ENCODE measurements around the gene SRSF7. TPM values are rescaled to one million over a fixed set of nuclear protein-coding genes. Genes with fewer than 3 reads are reported as not detected.
A peak's percentile ranks its signal among the peaks of the same experiment; 100 is the strongest.
"Not testable (repeated sequence)": the region's sequence is repeated elsewhere in the genome, so short reads cannot be mapped to it uniquely, and the experiment has no call there.

SRSF7 gene
- total and polyA plus RNA-seq, 10 donors = 94.9 to 214 (median 151) TPM

DNA sequence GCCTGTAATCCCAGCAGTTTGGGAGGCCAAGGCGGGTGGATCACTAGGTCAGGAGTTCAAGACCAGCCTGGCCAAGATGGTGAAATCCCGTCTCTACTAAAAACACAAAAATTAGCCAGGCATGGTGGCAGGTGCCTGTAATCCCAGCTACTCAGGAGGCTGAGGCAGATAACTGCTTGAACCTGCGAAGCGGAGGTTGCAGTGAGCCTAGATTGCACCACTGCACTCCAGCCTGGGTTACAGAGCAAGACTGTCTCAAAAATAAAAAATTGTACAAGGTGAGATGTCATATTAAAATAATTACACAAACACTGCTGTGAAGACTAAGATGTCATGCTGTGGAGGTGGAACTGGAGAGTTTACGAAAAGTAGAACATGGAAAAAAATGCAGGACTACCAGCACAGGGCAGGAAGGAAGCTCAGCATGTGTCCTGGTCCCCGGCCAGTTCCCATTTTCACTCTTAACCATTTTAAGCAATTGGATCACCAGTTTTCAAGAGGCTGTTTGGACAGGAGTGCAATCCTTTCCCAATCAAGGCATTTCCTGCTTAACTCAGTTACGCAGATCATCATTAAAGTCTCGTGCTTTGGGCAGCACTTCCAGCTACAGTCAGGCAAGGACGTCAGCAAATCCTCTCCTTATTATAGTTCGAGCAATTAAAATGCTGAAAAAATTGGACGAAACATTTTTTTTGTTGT, 14.0 kb downstream of the SRSF7 start:
- not testable (repeated sequence) for H3K4me3 ChIP-seq; DNase-seq; H3K27me3 ChIP-seq (replicated peaks in 1 of 7); H3K9me3 ChIP-seq
- Histone ChIP-seq H3K4me1 (peaks cover 10 to 67% (median 34%) of the 10 kb centered on the region in 6 donors), H3K27ac (peak overlapping the region in 7 of 8 donors; percentile 24 to 61 (median 48)), H3K36me3 (peaks cover 0 to 72% (median 21%) of the 10 kb centered on the region in 6 donors)
- WGBS, 5 donors = 47 to 81% (median 58%) methylated on average over 11 of the region's 11 CpGs
- intact Hi-C loops (cut with DNase I; ENCODE audit: low total_unique reads) = loop anchor here (10.0 kb wide), 1 partner anchor 412 kb away; no protein-coding TSS in a partner anchor
- TF ChIP-seq POLR2AphosphoS5 (IDR thresholded peaks at IDR 0.05) = peak in 1 of 3 donors; percentile 37

DNA sequence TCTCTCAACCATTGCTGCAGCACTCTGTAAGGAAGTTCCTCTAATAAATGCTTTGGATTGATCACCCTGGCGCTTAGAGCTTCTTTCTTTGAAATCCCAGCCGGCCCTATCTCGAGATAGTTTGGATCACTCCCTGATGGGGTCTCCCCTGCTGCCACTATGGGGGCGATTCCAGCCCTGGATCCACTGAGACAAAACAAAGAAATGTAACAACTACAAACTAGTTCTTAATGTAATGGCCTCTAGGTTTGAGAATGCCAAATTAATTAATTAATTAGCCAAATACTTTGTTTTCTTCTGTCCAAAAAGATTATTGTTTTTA, 15.2 kb downstream of the SRSF7 start:
- Histone ChIP-seq H3K4me3 (no peak overlapping the region), H3K9me3 (no peaks in the 10 kb centered on the region), H3K4me1 (peaks cover 10 to 59% (median 30%) of the 10 kb centered on the region in 6 donors), H3K27me3 (replicated peaks in 1 of 7) (no peaks in the 10 kb centered on the region), H3K27ac (peak overlapping the region in 1 of 8 donors; percentile 61), H3K36me3 (peaks cover 3 to 72% (median 21%) of the 10 kb centered on the region in 6 donors)
- TF ChIP-seq POLR2AphosphoS5 (IDR thresholded peaks at IDR 0.05) (no peak), POLR2A (IDR thresholded peaks at IDR 0.05) (no peak)
- TF ChIP-seq, protein P1, sequence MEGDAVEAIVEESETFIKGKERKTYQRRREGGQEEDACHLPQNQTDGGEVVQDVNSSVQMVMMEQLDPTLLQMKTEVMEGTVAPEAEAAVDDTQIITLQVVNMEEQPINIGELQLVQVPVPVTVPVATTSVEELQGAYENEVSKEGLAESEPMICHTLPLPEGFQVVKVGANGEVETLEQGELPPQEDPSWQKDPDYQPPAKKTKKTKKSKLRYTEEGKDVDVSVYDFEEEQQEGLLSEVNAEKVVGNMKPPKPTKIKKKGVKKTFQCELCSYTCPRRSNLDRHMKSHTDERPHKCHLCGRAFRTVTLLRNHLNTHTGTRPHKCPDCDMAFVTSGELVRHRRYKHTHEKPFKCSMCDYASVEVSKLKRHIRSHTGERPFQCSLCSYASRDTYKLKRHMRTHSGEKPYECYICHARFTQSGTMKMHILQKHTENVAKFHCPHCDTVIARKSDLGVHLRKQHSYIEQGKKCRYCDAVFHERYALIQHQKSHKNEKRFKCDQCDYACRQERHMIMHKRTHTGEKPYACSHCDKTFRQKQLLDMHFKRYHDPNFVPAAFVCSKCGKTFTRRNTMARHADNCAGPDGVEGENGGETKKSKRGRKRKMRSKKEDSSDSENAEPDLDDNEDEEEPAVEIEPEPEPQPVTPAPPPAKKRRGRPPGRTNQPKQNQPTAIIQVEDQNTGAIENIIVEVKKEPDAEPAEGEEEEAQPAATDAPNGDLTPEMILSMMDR (IDR thresholded peaks at IDR 0.05 in 8 of 11, conservative IDR thresholded peaks at IDR 0.05 in 3 of 11) = no peak
- WGBS, 5 donors = 70 to 97% (median 83%) methylated on average over 4 of the region's 4 CpGs
- DNase-seq = no peak
- intact Hi-C loops (cut with DNase I; ENCODE audit: low total_unique reads) = loop anchor here (10.0 kb wide), 1 partner anchor 411 kb away; no protein-coding TSS in a partner anchor

- intact Hi-C loops (cut with DNase I; ENCODE audit: low total_unique reads) = loop anchor here (5.0 to 10.0 kb wide), 2 partner anchors 152 to 410 kb away; no protein-coding TSS in a partner anchor
- 69 to 85% (median 76%) methylated on average over 9 of the region's 9 CpGs for WGBS, 5 donors
- H3K27ac ChIP-seq = no peak overlapping the region
Observed at GRCh38 chr2:38734299-38735058, 16.7 kb downstream of the SRSF7 start.

DNA sequence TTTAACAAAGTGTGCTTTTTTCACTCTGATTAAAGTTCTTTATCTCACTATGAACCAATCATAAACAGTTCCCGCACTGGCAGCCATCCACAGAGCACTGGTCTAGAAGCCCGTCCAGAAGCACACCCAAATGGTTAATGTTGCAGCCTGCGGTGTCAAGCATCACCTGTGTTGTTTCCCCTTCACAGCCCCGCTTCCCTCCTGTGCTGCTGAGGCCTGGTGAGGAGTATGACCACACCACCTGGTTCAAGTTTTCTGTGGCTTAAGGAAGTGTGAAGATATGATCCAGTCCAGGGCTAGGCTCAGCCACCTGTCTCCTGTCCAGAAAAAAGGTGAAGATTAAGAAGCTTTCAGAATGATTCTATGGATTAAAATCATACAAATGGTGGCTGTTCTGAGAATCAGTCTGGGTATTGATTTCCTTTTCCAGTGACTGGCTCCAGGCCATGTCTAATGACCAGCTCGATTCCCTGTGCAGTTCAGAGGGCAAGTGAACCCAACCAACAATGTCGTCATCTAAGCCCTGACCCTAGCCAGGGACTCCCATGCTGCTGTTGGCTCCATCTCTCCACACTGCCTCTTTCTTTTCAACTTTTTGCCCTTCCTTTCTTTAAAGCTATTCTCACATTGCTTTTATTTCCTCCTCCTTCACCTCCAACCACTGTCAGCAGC, 17.7 kb downstream of the SRSF7 start:
- peaks cover 3 to 50% (median 24%) of the 10 kb centered on the region in 6 donors for H3K4me1 ChIP-seq
- no peak overlapping the region for H3K27ac ChIP-seq
- TF ChIP-seq, protein P1 (IDR thresholded peaks at IDR 0.05 in 8 of 11, conservative IDR thresholded peaks at IDR 0.05 in 3 of 11) = no peak
- TF ChIP-seq POLR2AphosphoS5 (IDR thresholded peaks at IDR 0.05) (peak in 1 of 3 donors; percentile 9), POLR2A (IDR thresholded peaks at IDR 0.05) (no peak)
- intact Hi-C loops (cut with DNase I; ENCODE audit: low total_unique reads) = loop anchor here (5.0 to 10.0 kb wide), 2 partner anchors 151 to 409 kb away; no protein-coding TSS in a partner anchor
- H3K4me3 ChIP-seq = no peak overlapping the region
- 83 to 92% (median 88%) methylated on average over 6 of the region's 6 CpGs for WGBS, 5 donors
- H3K27me3 ChIP-seq (replicated peaks in 1 of 7) = no peaks in the 10 kb centered on the region
- no peak for DNase-seq
- H3K36me3 ChIP-seq = peaks cover 3 to 77% (median 31%) of the 10 kb centered on the region in 6 donors
- H3K9me3 ChIP-seq = no peaks in the 10 kb centered on the region

More at GRCh38 chr2:38734299-38735058, 16.7 kb downstream of the SRSF7 start:
- Histone ChIP-seq H3K27me3 (replicated peaks in 1 of 7) (no peaks in the 10 kb centered on the region), H3K9me3 (no peaks in the 10 kb centered on the region), H3K4me3 (no peak overlapping the region), H3K36me3 (peaks cover 3 to 82% (median 30%) of the 10 kb centered on the region in 6 donors), H3K4me1 (peaks cover 3 to 50% (median 24%) of the 10 kb centered on the region in 6 donors)
- DNase-seq = no peak
- TF ChIP-seq POLR2AphosphoS5 (IDR thresholded peaks at IDR 0.05) (no peak), POLR2A (IDR thresholded peaks at IDR 0.05) (no peak)
- TF ChIP-seq, protein P1 (IDR thresholded peaks at IDR 0.05 in 8 of 11, conservative IDR thresholded peaks at IDR 0.05 in 3 of 11) = no peak

Measured in spleen (tissue), 11 donors.